ENCODE measurements around the gene MEIOB. TPM values are rescaled to one million over a fixed set of nuclear protein-coding genes. Genes with fewer than 3 reads are reported as not detected.
"Not testable (repeated sequence)": the region's sequence is repeated elsewhere in the genome, so short reads cannot be mapped to it uniquely, and the experiment has no call there.

The MEIOB gene
- total RNA-seq (2014; rRNA removed): not detected in 2 replicates
- Bru-seq, nascent RNA: percentile 13 among the genes with signal in this experiment
- percentile 12 among the genes with signal in this experiment for BruChase-seq, experiment 1, labeled RNA remaining after a 6-hour chase
- percentile 11 among the genes with signal in this experiment for BruChase-seq, experiment 2, labeled RNA remaining after a 2-hour chase
- long read RNA-seq, partial matches to known transcripts: 0 of 7 reads
- long read RNA-seq, other reads (novel, unspliced or antisense): 7 of 7 reads

- Histone ChIP-seq H2AFZ (ENCODE audit: low read length) (no peak within 1 kb of the TSS), H3K9ac (ENCODE audit: low read length) (no peak within 1 kb of the TSS), H3K4me1 (ENCODE audit: insufficient read depth, low read length) (peaks cover 13% of the 10 kb centered on the region), H3K27me3 (ENCODE audit: low read length) (no peaks in the 10 kb centered on the region), H3K79me2 (ENCODE audit: low read length) (no peaks in the 10 kb centered on the region), H3K9me2 (replicated peaks; ENCODE audit: low read length) (no peaks in the 10 kb centered on the region), H3K27ac (ENCODE audit: low read length) (peak within 1 kb of the TSS; percentile 58), H3K4me2 (ENCODE audit: low read length) (peak within 1 kb of the TSS; percentile 51), H3K4me3 (ENCODE audit: low read length) (no peak within 1 kb of the TSS), H4K20me1 (ENCODE audit: low read length) (no peaks in the 10 kb centered on the region), H3K9me3 (ENCODE audit: low read length) (no peaks in the 10 kb centered on the region), H3F3A (ENCODE audit: low read length, unreplicated experiment) (peaks cover 3% of the 10 kb centered on the region), H3K36me3 (ENCODE audit: low read depth, low read length) (no peaks in the 10 kb centered on the region)
- ATAC-seq (no peak), DNase-seq (no peak)
- ChIA-PET POLR2A (ENCODE audit: unreplicated experiment) (no interaction called here), CTCF (no interaction called here)
- TF ChIP-seq EZH2 (IDR thresholded peaks at IDR 0.05; ENCODE audit: low read length, unreplicated experiment) (no peak), CTCF (conservative IDR thresholded peaks at IDR 0.05; ENCODE audit: low read depth, low read length) (no peak), EZH2phosphoT487 (IDR thresholded peaks at IDR 0.05; ENCODE audit: borderline replicate concordance, low read length) (no peak)
- BruUV-seq (replicated peaks): no TSS peak
- intact Hi-C loops (cut with micrococcal nuclease): no loop called here
Measured at GRCh38 chr16:1871974-1872635, at the start of gene MEIOB. Gene MEIOB, minus strand, starts transcription at chr16:1872164. Its CDS starts 3,989 bp downstream, at chr16:1868175.

- CTCF ChIA-PET: no interaction called here
- TF ChIP-seq EZH2 (IDR thresholded peaks at IDR 0.05; ENCODE audit: low read length, unreplicated experiment): no peak
- TF ChIP-seq CTCF (conservative IDR thresholded peaks at IDR 0.05; ENCODE audit: low read depth, low read length): no peak
- no peak for TF ChIP-seq EZH2phosphoT487 (IDR thresholded peaks at IDR 0.05; ENCODE audit: borderline replicate concordance, low read length)
- Histone ChIP-seq H3F3A (ENCODE audit: low read length, unreplicated experiment) (no peaks in the 10 kb centered on the region), H2AFZ (ENCODE audit: low read length) (no peak overlapping the region), H3K9me3 (ENCODE audit: low read length) (no peaks in the 10 kb centered on the region), H3K79me2 (ENCODE audit: low read length) (no peaks in the 10 kb centered on the region), H3K4me2 (ENCODE audit: low read length) (no peak overlapping the region), H3K27me3 (ENCODE audit: low read length) (peaks cover 36% of the 10 kb centered on the region), H3K36me3 (ENCODE audit: low read depth, low read length) (no peaks in the 10 kb centered on the region), H3K4me1 (ENCODE audit: insufficient read depth, low read length) (peaks cover 6% of the 10 kb centered on the region; the same call in 1 of the 2 replicates), H4K20me1 (ENCODE audit: low read length) (no peaks in the 10 kb centered on the region), H3K9me2 (replicated peaks; ENCODE audit: low read length) (no peaks in the 10 kb centered on the region), H3K27ac (ENCODE audit: low read length) (no peak overlapping the region), H3K9ac (ENCODE audit: low read length) (no peak overlapping the region), H3K4me3 (ENCODE audit: low read length) (no peak overlapping the region)
- no TSS peak for BruUV-seq (replicated peaks)
- POLR2A ChIA-PET (ENCODE audit: unreplicated experiment): no interaction called here
- intact Hi-C loops (cut with micrococcal nuclease): no loop called here
- peak; percentile 7 for DNase-seq
- ATAC-seq: no peak
Measured at GRCh38 chr16:1920727-1921171, 48.8 kb upstream of the MEIOB start.

- DNase-seq; H3K9me2 ChIP-seq (replicated peaks; ENCODE audit: low read length); H3K4me1 ChIP-seq (ENCODE audit: insufficient read depth, low read length); H2AFZ ChIP-seq (ENCODE audit: low read length); H3K4me3 ChIP-seq (ENCODE audit: low read length); BruUV-seq (replicated peaks); H3K27ac ChIP-seq (ENCODE audit: low read length); H3K36me3 ChIP-seq (ENCODE audit: low read depth, low read length); H3K4me2 ChIP-seq (ENCODE audit: low read length); H3K79me2 ChIP-seq (ENCODE audit: low read length); H4K20me1 ChIP-seq (ENCODE audit: low read length); H3K9ac ChIP-seq (ENCODE audit: low read length); H3F3A ChIP-seq (ENCODE audit: low read length, unreplicated experiment); intact Hi-C loops (cut with micrococcal nuclease); POLR2A ChIA-PET (ENCODE audit: unreplicated experiment); CTCF ChIA-PET; H3K9me3 ChIP-seq (ENCODE audit: low read length); ATAC-seq: not testable (repeated sequence)
- H3K27me3 ChIP-seq (ENCODE audit: low read length): peaks cover 36% of the 10 kb centered on the region
Measured at GRCh38 chr16:1920122-1920521, 48.2 kb upstream of the MEIOB start.
